Caco-2 (cell line): ENCODE measurements around the gene MBTPS1. TPM values are rescaled to one million over a fixed set of nuclear protein-coding genes. Genes with fewer than 3 reads are reported as not detected.
"Not testable (repeated sequence)": the region's sequence is repeated elsewhere in the genome, so short reads cannot be mapped to it uniquely, and the experiment has no call there.

Source experiments
- BruUV-seq: library from RNA; stranded (reverse); fragments of 400-500 nt; replicated peaks from 2 replicates; lab custom pipeline; 2021; lab: Mats Ljungman, UMichigan
- CTCF ChIA-PET: fragments of 300-600 bp; sonication (Branson Sonifier 250); formaldehyde crosslinking; loops from one replicate; lab custom pipeline; 2022; ENCODE audit warnings: antibody characterized with exemption; lab: Charles Lee
- POLR2A ChIA-PET: fragments of 300-600 bp; sonication (Branson Sonifier 250); formaldehyde crosslinking; loops from one replicate; lab custom pipeline; 2022; ENCODE audit warnings: antibody characterized with exemption; lab: Charles Lee
- DNase-seq, 2 experiments: peaks; one replicate each; pipeline versions ENCODE4 v3.0.0 to v3.0.0-alpha.2; 2020 to 2022
- H3K27me3 ChIP-seq: replicated peaks from 2 replicates; pipeline ENCODE4 v1.6.0; 2011; ENCODE audit warnings: low read length; ENCODE audit not compliant: control insufficient read depth, insufficient read depth
- H3K36me3 ChIP-seq: 2 replicates; pipeline ENCODE4 v1.5.1; 2011; ENCODE audit warnings: low read length; ENCODE audit not compliant: control insufficient read depth, insufficient read depth
- H3K4me1 ChIP-seq: fragments of 250-450 bp; sonication (Bioruptor Pico); 2 replicates; pipeline ENCODE4 v1.5.1; 2020; ENCODE audit warnings: mild to moderate bottlenecking
- H3K4me3 ChIP-seq: 2 replicates; pipeline ENCODE4 v1.5.1; 2011; ENCODE audit warnings: low read depth, mild to moderate bottlenecking, control low read depth, low read length
- H3K9me3 ChIP-seq: fragments of 250-450 bp; sonication (Bioruptor Pico); 2 replicates; pipeline ENCODE4 v1.5.1; 2020; ENCODE audit warnings: mild to moderate bottlenecking, moderate library complexity
- H3K27ac Mint-ChIP-seq: one replicate; pipeline ENCODE4 v1.8.0; 2022; ENCODE audit warnings: mixed read lengths; ENCODE audit not compliant: unreplicated experiment
- H3K27me3 Mint-ChIP-seq: one replicate; pipeline ENCODE4 v1.8.0; 2022; ENCODE audit warnings: mixed read lengths; ENCODE audit not compliant: insufficient read depth, unreplicated experiment
- H3K36me3 Mint-ChIP-seq: one replicate; pipeline ENCODE4 v1.8.0; 2022; ENCODE audit warnings: mild to moderate bottlenecking, mixed read lengths; ENCODE audit not compliant: insufficient read depth, unreplicated experiment
- H3K4me1 Mint-ChIP-seq: one replicate; pipeline ENCODE4 v1.8.0; 2022; ENCODE audit warnings: low read depth, mixed read lengths; ENCODE audit not compliant: unreplicated experiment
- H3K4me3 Mint-ChIP-seq: one replicate; pipeline ENCODE4 v1.8.0; 2022; ENCODE audit warnings: mild to moderate bottlenecking, moderate library complexity, mixed read lengths; ENCODE audit not compliant: unreplicated experiment
- H3K9me3 Mint-ChIP-seq: one replicate; pipeline ENCODE4 v1.8.0; 2022; ENCODE audit warnings: mixed read lengths; ENCODE audit not compliant: unreplicated experiment
- intact Hi-C: fragments of 100-400 bp; cut with micrococcal nuclease; formaldehyde crosslinking; loops from one replicate; pipeline ENCODE4 v1.10.0; 2022; ENCODE audit not compliant: unreplicated experiment
- total RNA-seq: library from RNA; stranded (reverse); gene quantifications from 2 replicates; pipeline ENCODE4 v1.2.3, GENCODE V29; 2022
- TF ChIP-seq, protein P1 (sequence below), 2 experiments: fragments of 200-600 bp in 1 of 2; IDR thresholded peaks; 1 replicate in 1 of 2; 2 replicates in 1 of 2; pipeline versions ENCODE4 v1.5.1 to v1.8.0; 2011 to 2022; ENCODE audit warnings: antibody characterized with exemption in 1 of 2, control low read depth in 1 of 2, inconsistent platforms in 1 of 2, low read depth in 1 of 2, low read length in 1 of 2, mild to moderate bottlenecking in 1 of 2, moderate library complexity in 1 of 2; ENCODE audit not compliant: insufficient read depth in 1 of 2, severe bottlenecking in 1 of 2, unreplicated experiment in 1 of 2

The MBTPS1 gene
- total RNA-seq, 1 experiment from 2014 or later: 96.4 TPM

DNA sequence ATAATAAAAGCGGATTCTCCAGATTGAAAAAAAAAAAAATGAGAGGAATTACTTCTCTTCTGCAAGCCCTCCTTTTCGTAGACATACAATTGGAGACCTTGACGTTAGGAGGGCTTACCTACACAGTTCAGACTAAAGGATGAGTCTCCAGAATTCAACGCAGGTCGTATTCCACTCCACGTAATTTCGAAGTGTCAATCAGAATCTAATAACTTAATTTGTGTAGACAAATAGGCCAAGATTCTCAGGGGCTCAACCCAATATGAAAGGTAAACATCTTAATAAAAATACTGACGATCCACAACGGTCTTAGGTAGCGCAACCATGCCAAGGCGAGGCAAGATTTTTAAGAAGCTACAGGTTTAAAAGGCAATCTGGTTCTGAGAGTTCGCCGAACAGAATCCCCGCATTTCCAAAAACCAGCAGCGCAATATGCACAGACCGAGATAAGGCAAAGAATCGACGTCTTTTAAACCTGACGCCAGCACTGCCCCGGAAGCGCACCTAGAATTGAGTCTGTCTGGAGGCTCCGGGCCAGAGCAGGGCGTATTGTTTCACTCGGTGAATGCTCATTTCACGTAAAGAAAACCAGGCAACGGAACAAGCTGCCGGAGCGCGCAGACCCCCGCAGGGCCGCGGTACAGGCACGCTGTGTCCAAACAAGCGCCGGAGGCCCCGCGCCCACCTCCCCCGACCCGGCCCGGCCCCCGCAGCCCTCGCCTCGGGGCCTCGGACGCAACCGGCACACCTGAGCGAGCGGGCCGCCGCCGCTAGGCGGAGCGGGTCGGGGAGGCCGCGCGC is 623 bp downstream of the MBTPS1 start:
- intact Hi-C loops: loop anchor here (1.0 to 2.0 kb wide), 3 partner anchors 20 to 59 kb away; partner anchors contain the start of genes DNAAF1 and HSDL1
- H3K27ac Mint-ChIP-seq: peak overlapping the region; percentile 96
- H3K27me3 Mint-ChIP-seq: no peaks in the 10 kb centered on the region
- CTCF ChIA-PET: interaction anchor here (0.5 to 1.5 kb wide), 7 partner anchors 9 to 328 kb away, joined by 3 to 11 read pairs (median 4); partner anchors contain the start of gene TAF1C
- no peaks in the 10 kb centered on the region for H3K9me3 Mint-ChIP-seq
- H3K4me3 Mint-ChIP-seq: peak overlapping the region; percentile 92
- Histone ChIP-seq H3K9me3 (no peaks in the 10 kb centered on the region), H3K27me3 (no peaks in the 10 kb centered on the region), H3K4me3 (peak overlapping the region; percentile 62), H3K36me3 (no peaks in the 10 kb centered on the region; the same call in 1 of the 2 replicates), H3K4me1 (no peaks in the 10 kb centered on the region)
- H3K4me1 Mint-ChIP-seq: no peaks in the 10 kb centered on the region
- no TSS peak for BruUV-seq
- TF ChIP-seq, protein P1, sequence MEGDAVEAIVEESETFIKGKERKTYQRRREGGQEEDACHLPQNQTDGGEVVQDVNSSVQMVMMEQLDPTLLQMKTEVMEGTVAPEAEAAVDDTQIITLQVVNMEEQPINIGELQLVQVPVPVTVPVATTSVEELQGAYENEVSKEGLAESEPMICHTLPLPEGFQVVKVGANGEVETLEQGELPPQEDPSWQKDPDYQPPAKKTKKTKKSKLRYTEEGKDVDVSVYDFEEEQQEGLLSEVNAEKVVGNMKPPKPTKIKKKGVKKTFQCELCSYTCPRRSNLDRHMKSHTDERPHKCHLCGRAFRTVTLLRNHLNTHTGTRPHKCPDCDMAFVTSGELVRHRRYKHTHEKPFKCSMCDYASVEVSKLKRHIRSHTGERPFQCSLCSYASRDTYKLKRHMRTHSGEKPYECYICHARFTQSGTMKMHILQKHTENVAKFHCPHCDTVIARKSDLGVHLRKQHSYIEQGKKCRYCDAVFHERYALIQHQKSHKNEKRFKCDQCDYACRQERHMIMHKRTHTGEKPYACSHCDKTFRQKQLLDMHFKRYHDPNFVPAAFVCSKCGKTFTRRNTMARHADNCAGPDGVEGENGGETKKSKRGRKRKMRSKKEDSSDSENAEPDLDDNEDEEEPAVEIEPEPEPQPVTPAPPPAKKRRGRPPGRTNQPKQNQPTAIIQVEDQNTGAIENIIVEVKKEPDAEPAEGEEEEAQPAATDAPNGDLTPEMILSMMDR (IDR thresholded peaks at IDR 0.05; ENCODE audit: insufficient read depth in 1 of 2, low read depth in 1 of 2, low read length in 1 of 2, severe bottlenecking in 1 of 2, unreplicated experiment in 1 of 2): peak in 1 of 2 experiments; percentile 12
- no peak for DNase-seq
- peaks cover 29% of the 10 kb centered on the region for H3K36me3 Mint-ChIP-seq
- POLR2A ChIA-PET: interaction anchor here (0.7 to 1.4 kb wide), 5 partner anchors 19 to 970 kb away, joined by 3 to 10 read pairs (median 4); partner anchors contain the start of genes DNAAF1, HSDL1 and TAF1C

DNA sequence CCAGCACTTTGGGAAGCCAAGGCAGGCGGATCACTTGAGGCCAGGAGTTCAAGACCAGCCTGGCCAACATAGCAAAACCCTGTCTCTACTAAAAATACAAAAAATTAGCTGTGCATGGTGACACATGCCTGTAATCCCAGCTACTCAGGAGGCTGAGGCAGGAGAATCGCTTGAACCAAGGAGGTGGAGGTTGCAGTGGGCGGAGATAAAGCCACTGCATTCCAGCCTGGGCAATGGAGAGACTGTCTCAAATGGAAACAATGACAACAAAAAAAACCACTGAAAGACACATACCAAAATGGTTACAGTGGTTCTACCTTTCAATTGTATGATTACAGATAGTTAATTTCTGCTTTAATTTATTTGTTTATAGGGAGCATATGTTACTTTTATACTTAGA is 4.8 kb downstream of the MBTPS1 start:
- H3K9me3 ChIP-seq, H3K4me3 Mint-ChIP-seq: not testable (repeated sequence)
- CTCF ChIA-PET: interaction anchor here (0.5 kb wide), 1 partner anchor 44 kb away, joined by 3 read pairs; no protein-coding TSS in a partner anchor

DNA sequence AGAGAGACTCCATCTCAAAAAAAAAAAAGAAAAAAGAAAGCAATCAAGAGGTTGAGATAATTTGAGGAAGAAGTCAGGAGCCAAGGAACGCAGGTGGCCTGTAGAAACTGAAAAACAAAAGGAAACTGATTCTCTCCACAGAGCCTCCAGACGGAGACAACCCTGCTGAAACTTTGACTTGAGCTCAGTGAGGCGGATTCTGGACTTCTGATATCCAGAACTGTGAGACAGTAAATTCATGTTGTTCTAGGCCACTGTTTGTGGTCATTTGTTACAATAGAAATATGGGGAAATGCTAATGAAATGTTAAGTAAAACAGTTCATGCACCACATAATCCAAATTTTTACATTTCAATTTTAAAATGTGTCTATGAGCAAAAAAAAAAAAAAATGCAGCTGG is 5.2 kb downstream of the MBTPS1 start:
- peaks cover 31% of the 10 kb centered on the region for H3K36me3 Mint-ChIP-seq
- Histone ChIP-seq H3K36me3 (peaks cover 3% of the 10 kb centered on the region; the same call in 1 of the 2 replicates), H3K4me1 (no peaks in the 10 kb centered on the region), H3K27me3 (no peaks in the 10 kb centered on the region), H3K4me3 (no peak overlapping the region), H3K9me3 (no peaks in the 10 kb centered on the region)
- CTCF ChIA-PET: interaction anchor here (0.5 kb wide), 1 partner anchor 45 kb away, joined by 3 read pairs; no protein-coding TSS in a partner anchor
- TF ChIP-seq, protein P1 (IDR thresholded peaks at IDR 0.05; ENCODE audit: insufficient read depth in 1 of 2, low read depth in 1 of 2, low read length in 1 of 2, severe bottlenecking in 1 of 2, unreplicated experiment in 1 of 2): no peak
- DNase-seq: no peak
- H3K4me3 Mint-ChIP-seq: no peak overlapping the region
- BruUV-seq: no TSS peak
- POLR2A ChIA-PET: interaction anchor here (0.7 kb wide), 1 partner anchor 41 kb away, joined by 5 read pairs; no protein-coding TSS in a partner anchor
- no peaks in the 10 kb centered on the region for H3K4me1 Mint-ChIP-seq
- intact Hi-C loops: no loop called here
- H3K27me3 Mint-ChIP-seq: no peaks in the 10 kb centered on the region
- H3K9me3 Mint-ChIP-seq: no peaks in the 10 kb centered on the region
- H3K27ac Mint-ChIP-seq: no peak overlapping the region

More for the DNA sequence above, 4.8 kb downstream of the MBTPS1 start:
- H3K27me3 Mint-ChIP-seq, intact Hi-C loops, H3K36me3 ChIP-seq, H3K4me1 ChIP-seq, BruUV-seq, H3K27me3 ChIP-seq, H3K4me3 ChIP-seq, H3K27ac Mint-ChIP-seq, H3K9me3 Mint-ChIP-seq, DNase-seq, H3K4me1 Mint-ChIP-seq: not testable (repeated sequence)
- POLR2A ChIA-PET: interaction anchor here (0.7 kb wide), 1 partner anchor 40 kb away, joined by 5 read pairs; no protein-coding TSS in a partner anchor
- peaks cover 36% of the 10 kb centered on the region for H3K36me3 Mint-ChIP-seq
